Endothelial cell of umbilical vein (primary cell): ENCODE data around the gene CUX1. TPM values are rescaled to one million over a fixed set of nuclear protein-coding genes. Genes with fewer than 3 reads are reported as not detected.
A peak's percentile ranks its signal among the peaks of the same experiment; 100 is the strongest.

ENCODE experiments used
- BruUV-seq: library from RNA; stranded (reverse); fragments of 400-500 nt; replicated peaks from 2 replicates; lab custom pipeline; 2021; lab: Mats Ljungman, UMichigan
- CTCF ChIA-PET: fragments of 300-600, 350-600 bp; sonication (Branson Sonifier 250); formaldehyde crosslinking; loops from one replicate; lab custom pipeline; 2021; ENCODE audit warnings: antibody characterized with exemption, inconsistent platforms; lab: Charles Lee
- POLR2A ChIA-PET: fragments of 300-600, 350-600 bp; sonication (Branson Sonifier 250); formaldehyde crosslinking; loops from one replicate; lab custom pipeline; 2021; ENCODE audit warnings: antibody characterized with exemption, inconsistent platforms; lab: Charles Lee
- DNase-seq: peaks from one replicate; pipeline ENCODE4 v3.0.0-alpha.2; 2011; ENCODE audit warnings: low read depth, low spot score
- FAIRE-seq: peaks from 2 replicates; lab custom pipeline; 2011; peaks lifted over from hg19 to GRCh38; lab: Jason Lieb, UNC
- H2AFZ ChIP-seq: 2 replicates; pipeline ENCODE4 v1.6.0; 2012; ENCODE audit warnings: low read depth, low read length, control low read depth, inconsistent platforms
- H3K27ac ChIP-seq: 2 replicates; pipeline ENCODE4 v1.5.1; 2011; ENCODE audit warnings: low read depth, mild to moderate bottlenecking, control low read depth, low read length, moderate library complexity; ENCODE audit not compliant: insufficient read depth
- H3K27me3 ChIP-seq, 2 experiments: 2 replicates each; pipeline versions ENCODE4 v1.6.0 to v1.6.1; 2011; ENCODE audit warnings: low read length in 2 of 2, mixed read lengths in 1 of 2; ENCODE audit not compliant: control insufficient read depth in 2 of 2, insufficient read depth in 2 of 2
- H3K36me3 ChIP-seq, 2 experiments: 2 replicates in 1 of 2; 3 replicates in 1 of 2; pipeline ENCODE4 v1.5.1; 2011; ENCODE audit warnings: low read length in 2 of 2, mild to moderate bottlenecking in 1 of 2, moderate library complexity in 1 of 2; ENCODE audit not compliant: control insufficient read depth in 2 of 2, insufficient read depth in 2 of 2; ENCODE audit errors: extremely low read depth in 1 of 2
- H3K4me1 ChIP-seq: 3 replicates; pipeline ENCODE4 v1.5.1; 2011; ENCODE audit warnings: mild to moderate bottlenecking, low read length; ENCODE audit not compliant: control insufficient read depth, insufficient read depth; ENCODE audit errors: extremely low read depth
- H3K4me2 ChIP-seq: 2 replicates; pipeline ENCODE4 v1.6.1; 2011; ENCODE audit warnings: low read length, control low read depth, mixed read lengths; ENCODE audit not compliant: insufficient read depth
- H3K4me3 ChIP-seq, 3 experiments: fragments of 200-600 bp in 1 of 3; sonication (generic), shearing (Covaris generic) in 1 of 3; replicated peaks in 1 of 3; 2 replicates each; pipeline ENCODE4 v1.5.1; 2011 to 2016; ENCODE audit warnings: control low read depth in 3 of 3, low read length in 3 of 3, mild to moderate bottlenecking in 2 of 3, inconsistent platforms in 1 of 3, low read depth in 1 of 3, moderate library complexity in 1 of 3; ENCODE audit not compliant: insufficient read depth in 1 of 3
- H3K79me2 ChIP-seq: 2 replicates; pipeline ENCODE4 v1.6.0; 2012; ENCODE audit warnings: low read length, inconsistent platforms; ENCODE audit not compliant: control insufficient read depth, insufficient read depth
- H3K9ac ChIP-seq: replicated peaks from 2 replicates; pipeline ENCODE3; 2011; ENCODE audit warnings: low read length, control low read depth; ENCODE audit not compliant: insufficient read depth; ENCODE audit errors: extremely low read depth
- H3K9me1 ChIP-seq: replicated peaks from 3 replicates; pipeline ENCODE4 v1.6.0; 2011; ENCODE audit warnings: mild to moderate bottlenecking, low read length; ENCODE audit not compliant: control insufficient read depth, insufficient read depth; ENCODE audit errors: extremely low read depth
- H3K9me3 ChIP-seq: replicated peaks from 2 replicates; pipeline ENCODE4 v1.5.1; 2012; ENCODE audit warnings: low read length, inconsistent platforms; ENCODE audit not compliant: control insufficient read depth, insufficient read depth
- H4K20me1 ChIP-seq: replicated peaks from 2 replicates; pipeline ENCODE3; 2011; ENCODE audit warnings: mild to moderate bottlenecking, low read length; ENCODE audit not compliant: control insufficient read depth, insufficient read depth; ENCODE audit errors: extremely low read depth
- CTCF ChIP-seq, 2 donors: IDR thresholded peaks; 1 replicate in 1 of 2; 2 replicates in 1 of 2; pipeline ENCODE4 v1.5.1; 2011; ENCODE audit warnings: low read length in 2 of 2, mild to moderate bottlenecking in 2 of 2, moderate library complexity in 2 of 2, control low read depth in 1 of 2, inconsistent platforms in 1 of 2, low read depth in 1 of 2; ENCODE audit not compliant: insufficient read depth in 1 of 2; ENCODE audit errors: extremely low read depth in 1 of 2
- EZH2 ChIP-seq: IDR thresholded peaks from 2 replicates; pipeline ENCODE4 v1.6.1; 2012; ENCODE audit warnings: borderline replicate concordance, low read depth, mild to moderate bottlenecking, moderate library complexity, low read length, inconsistent platforms; ENCODE audit not compliant: severe bottlenecking
- FOS ChIP-seq: IDR thresholded peaks from 2 replicates; pipeline ENCODE4 v1.6.1; 2011; ENCODE audit warnings: mild to moderate bottlenecking, low read length, moderate library complexity, borderline replicate concordance; ENCODE audit not compliant: insufficient read depth
- MAX ChIP-seq: IDR thresholded peaks from 2 replicates; pipeline ENCODE4 v1.6.1; 2011; ENCODE audit not compliant: insufficient read depth, insufficient read length
- MYC ChIP-seq: IDR thresholded peaks from one replicate; pipeline ENCODE4 v1.6.1; 2011; ENCODE audit warnings: mild to moderate bottlenecking, low read depth, low read length
- POLR2AphosphoS5 ChIP-seq: IDR thresholded peaks from 2 replicates; pipeline ENCODE4 v1.6.1; 2012; ENCODE audit warnings: low read depth, mild to moderate bottlenecking, control low read depth, low read length, moderate library complexity; ENCODE audit not compliant: insufficient read depth
- dilution Hi-C: fragments of 300-500 bp; cut with MboI; formaldehyde crosslinking; loops from one replicate; pipeline ENCODE4 v1.15.0; 2019; ENCODE audit warnings: low sequenced_read_pairs; ENCODE audit not compliant: extremely low pct_ligation_motif_present
- intact Hi-C: fragments of 100-400 bp; cut with micrococcal nuclease; formaldehyde crosslinking; loops from one replicate; pipeline ENCODE4 v1.10.0; 2022
- polyA plus RNA-seq, 4 experiments: library from polyadenylated mRNA; depleted of rRNA in 3 of 4; stranded (reverse) in 3 of 4; unstranded in 1 of 4; fragments of >200 nt; gene quantifications; 2 replicates each; pipeline versions ENCODE4 v1.2.1 to v1.2.3, GENCODE V29; 2011 to 2012; ENCODE audit warnings: missing spikeins in 1 of 4
- total RNA-seq: library from RNA; stranded (reverse); gene quantifications from 2 replicates; pipeline ENCODE4 v1.2.3, GENCODE V29; 2021

Gene CUX1
- total and polyA plus RNA-seq, 2 donors (not counting 3 experiments of a cell fraction or from before 2014, with no cell fraction given) = 13.8 to 49.8 TPM

- DNase-seq (no peak), FAIRE-seq (peak; percentile 43)
- Histone ChIP-seq H3K27ac (no peak overlapping the region), H2AFZ (no peak overlapping the region), H3K9me3 (no peaks in the 10 kb centered on the region), H3K4me1 (peaks cover 11% of the 10 kb centered on the region), H3K4me2 (no peak overlapping the region), H3K4me3 (no peak overlapping the region), H3K9ac (no peak overlapping the region), H3K9me1 (no peaks in the 10 kb centered on the region), H4K20me1 (no peaks in the 10 kb centered on the region), H3K79me2 (no peaks in the 10 kb centered on the region), H3K36me3 (no peaks in the 10 kb centered on the region), H3K27me3 (no peaks in the 10 kb centered on the region)
- ChIA-PET CTCF (no interaction called here), POLR2A (no interaction called here)
- BruUV-seq = no TSS peak
- no peak for TF ChIP-seq EZH2
- intact Hi-C loops (no loop called here), dilution Hi-C loops (no loop called here)
These were observed 120.5 kb downstream of the CUX1 start for GRCh38 chr7:101937717-101938514.

GRCh38 chr7:101939136-101939695 is 121.8 kb downstream of the CUX1 start:
- DNase-seq = no peak
- no peak overlapping the region for H3K27ac ChIP-seq
- H3K4me2 ChIP-seq = no peak overlapping the region
- H3K9me3 ChIP-seq = no peaks in the 10 kb centered on the region
- no peaks in the 10 kb centered on the region for H3K36me3 ChIP-seq
- no peaks in the 10 kb centered on the region for H3K9me1 ChIP-seq
- no peaks in the 10 kb centered on the region for H3K27me3 ChIP-seq
- no TSS peak for BruUV-seq
- TF ChIP-seq FOS (no peak), EZH2 (no peak), MAX (no peak), MYC (no peak), CTCF (IDR thresholded peaks at IDR 0.05; ENCODE audit: extremely low read depth in 1 of 2, insufficient read depth in 1 of 2, low read depth in 1 of 2, low read length in 2 of 2) (no peak), POLR2AphosphoS5 (no peak)
- dilution Hi-C loops = no loop called here
- H4K20me1 ChIP-seq = no peaks in the 10 kb centered on the region
- no peak overlapping the region for H3K9ac ChIP-seq
- H3K4me1 ChIP-seq = peaks cover 11% of the 10 kb centered on the region
- no peak overlapping the region for H2AFZ ChIP-seq
- no peak for FAIRE-seq
- intact Hi-C loops = no loop called here
- H3K4me3 ChIP-seq = no peak overlapping the region
- no peaks in the 10 kb centered on the region for H3K79me2 ChIP-seq
- CTCF ChIA-PET = no interaction called here
- POLR2A ChIA-PET = no interaction called here
